ENCODE results near the gene KCNQ4.

KCNQ4 gene

GRCh38 chr1:40787737-40788560 lies 4.4 kb downstream of the KCNQ4 start:
- no peak for DNase-seq (ENCODE audit: low read depth)
- no peak overlapping the region for H3K4me3 ChIP-seq (ENCODE audit: control insufficient read depth, low read depth, low read length)
- TF ChIP-seq CTCF (conservative IDR thresholded peaks at IDR 0.05; ENCODE audit: control insufficient read depth, insufficient read depth, low read depth, low read length) = no peak

DNA sequence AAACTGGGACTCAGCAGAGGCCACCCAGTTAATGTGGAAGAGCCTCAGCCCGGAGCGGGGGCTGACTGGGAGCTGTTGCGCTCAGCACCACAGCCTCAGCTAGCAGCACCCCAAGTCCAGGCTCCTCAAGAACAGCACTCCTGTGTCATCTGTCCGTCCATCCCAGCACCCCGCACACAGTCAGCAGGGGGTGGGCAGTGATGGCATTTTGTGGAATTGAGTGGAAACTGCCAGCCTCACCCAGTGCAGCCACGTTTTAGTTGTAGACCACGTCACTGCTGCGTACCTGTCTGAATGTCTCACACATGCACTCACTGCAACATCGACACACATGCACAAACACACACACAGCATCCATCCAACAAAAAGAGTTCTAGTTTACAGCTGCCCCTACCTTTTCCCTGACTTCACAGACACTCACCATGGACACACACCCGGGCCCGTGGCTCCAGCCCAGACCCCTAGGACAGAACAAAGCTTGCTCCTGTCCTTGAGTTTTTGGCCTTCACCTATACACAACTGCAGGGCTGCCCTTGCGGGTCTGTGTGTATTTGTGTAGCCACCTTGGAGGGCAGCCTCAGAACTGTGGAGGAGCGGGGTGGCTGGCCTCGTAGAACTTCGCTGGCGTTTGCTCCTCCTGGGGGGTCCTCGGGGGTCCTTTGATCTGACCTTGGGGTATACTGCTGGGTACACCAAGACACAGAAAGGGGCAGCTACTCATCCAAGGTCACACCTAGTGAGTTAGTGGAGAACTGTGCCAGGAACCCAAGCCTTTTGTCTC lies 5.2 kb downstream of the KCNQ4 start:
- no peak for TF ChIP-seq CTCF (conservative IDR thresholded peaks at IDR 0.05; ENCODE audit: control insufficient read depth, insufficient read depth, low read depth, low read length)
- DNase-seq (ENCODE audit: low read depth) = no peak

GRCh38 chr1:40789342-40789598 lies 5.7 kb downstream of the KCNQ4 start:
- H3K4me3 ChIP-seq (ENCODE audit: control insufficient read depth, low read depth, low read length) = no peak overlapping the region
- DNase-seq (ENCODE audit: low read depth) = no peak
- TF ChIP-seq CTCF (conservative IDR thresholded peaks at IDR 0.05; ENCODE audit: control insufficient read depth, insufficient read depth, low read depth, low read length) = no peak

More for the DNA sequence above, 5.2 kb downstream of the KCNQ4 start:
- H3K4me3 ChIP-seq (ENCODE audit: control insufficient read depth, low read depth, low read length) = no peak overlapping the region

DNA sequence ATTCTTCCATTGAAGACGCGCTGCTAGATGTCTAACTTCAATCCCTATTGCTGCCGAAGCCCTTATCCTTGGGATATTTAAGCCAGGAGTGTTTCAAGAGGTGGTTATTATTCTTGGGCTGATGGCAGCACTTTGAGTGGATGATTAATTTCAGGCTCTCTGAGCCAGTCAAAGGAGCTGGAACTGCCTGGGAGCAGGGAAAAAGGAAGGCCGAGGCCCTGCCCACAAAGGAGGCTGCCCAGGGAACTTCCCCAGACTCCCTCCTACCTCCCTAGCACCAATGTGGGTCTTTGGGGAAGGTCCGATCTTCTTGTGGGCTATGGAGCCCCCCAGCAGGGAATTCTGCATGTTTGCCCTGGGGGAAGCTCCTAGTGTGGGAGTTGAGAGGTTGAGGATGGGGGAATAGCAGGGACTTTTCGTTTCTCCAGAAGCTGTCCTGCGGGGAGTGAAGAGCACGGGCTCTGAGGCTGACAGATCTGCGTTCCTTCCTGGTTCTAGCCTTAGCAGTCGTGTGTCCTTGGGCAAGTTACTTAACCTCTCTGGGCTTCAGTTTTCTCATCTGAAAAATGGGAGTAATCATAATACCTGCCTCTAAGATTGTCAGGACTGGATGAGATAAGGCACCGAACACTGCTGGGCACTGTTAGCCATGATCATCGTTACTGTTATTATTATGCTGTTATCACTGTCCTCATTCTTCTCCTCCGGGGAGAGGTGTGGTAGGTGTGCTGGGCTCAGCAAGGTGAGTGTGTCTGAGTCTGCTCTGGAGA lies 6.3 kb downstream of the KCNQ4 start:
- H3K4me3 ChIP-seq (ENCODE audit: control insufficient read depth, low read depth, low read length) = no peak overlapping the region
- no peak for TF ChIP-seq CTCF (conservative IDR thresholded peaks at IDR 0.05; ENCODE audit: control insufficient read depth, insufficient read depth, low read depth, low read length)
- DNase-seq (ENCODE audit: low read depth) = no peak

- DNase-seq (ENCODE audit: low read depth) = no peak
- TF ChIP-seq CTCF (conservative IDR thresholded peaks at IDR 0.05; ENCODE audit: control insufficient read depth, insufficient read depth, low read depth, low read length) = no peak
Measured at GRCh38 chr1:40792036-40792435, 8.4 kb downstream of the KCNQ4 start.

DNA sequence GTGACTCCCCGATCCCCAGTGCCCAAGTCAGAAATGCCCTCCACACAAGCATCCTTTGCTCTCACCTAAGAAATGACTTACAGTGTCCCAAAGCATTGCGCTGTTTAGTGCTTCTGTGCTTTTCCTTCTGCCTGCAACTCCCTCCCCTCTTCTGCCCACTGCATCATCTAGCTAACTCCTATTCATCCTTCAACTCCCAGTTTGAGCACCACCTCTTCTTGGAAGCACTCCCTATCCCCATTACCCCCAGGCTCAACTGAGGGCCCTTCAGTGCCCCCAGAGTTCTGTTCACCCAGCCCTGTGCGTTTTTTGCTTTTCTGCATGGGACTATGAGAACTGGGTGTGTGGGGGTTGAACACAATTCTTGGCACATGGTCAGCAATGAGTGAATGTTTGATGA lies 10.0 kb downstream of the KCNQ4 start:
- no peak for DNase-seq (ENCODE audit: low read depth)
- H3K4me3 ChIP-seq (ENCODE audit: control insufficient read depth, low read depth, low read length) = no peak overlapping the region
- TF ChIP-seq CTCF (conservative IDR thresholded peaks at IDR 0.05; ENCODE audit: control insufficient read depth, insufficient read depth, low read depth, low read length) = no peak

More at GRCh38 chr1:40792036-40792435, 8.4 kb downstream of the KCNQ4 start:
- H3K4me3 ChIP-seq (ENCODE audit: control insufficient read depth, low read depth, low read length) = no peak overlapping the region

Measured in fibroblast of mammary gland (primary cell).